IMR-90 (cell line): Measurements from ENCODE around the gene NTRK3. TPM values are rescaled to one million over a fixed set of nuclear protein-coding genes. Genes with fewer than 3 reads are reported as not detected.

ENCODE experiments used
- ATAC-seq: fragments of 200-7000 bp; cut with Tn5 transposase; 2 replicates; pipeline ENCODE4 v1.9.1; 2020; ENCODE audit warnings: low read depth, mild to moderate bottlenecking, moderate library complexity
- BruUV-seq: library from RNA; stranded (reverse); fragments of 400-500 nt; replicated peaks from 2 replicates; lab custom pipeline; 2021; lab: Mats Ljungman, UMichigan
- CTCF ChIA-PET: fragments of 300-600 bp; formaldehyde crosslinking; extraction: SDS; loops from one replicate; lab custom pipeline; 2021; ENCODE audit warnings: antibody characterized with exemption; lab: Yijun Ruan, JAX
- POLR2A ChIA-PET: fragments of 300-600 bp; sonication (Branson Sonifier 250); formaldehyde crosslinking; loops from one replicate; lab custom pipeline; 2022; ENCODE audit warnings: antibody characterized with exemption; ENCODE audit not compliant: unreplicated experiment; lab: Charles Lee
- DNase-seq: peaks from one replicate; pipeline ENCODE4 v3.0.0; 2013
- H2AFZ ChIP-seq: replicated peaks from 2 replicates; pipeline ENCODE3; 2013; ENCODE audit warnings: low read length, mild to moderate bottlenecking; ENCODE audit not compliant: poor library complexity
- H2AK5ac ChIP-seq: 2 replicates; pipeline ENCODE4 v1.6.1; 2013; ENCODE audit warnings: low read depth, low read length, inconsistent platforms
- H2AK9ac ChIP-seq: replicated peaks from 2 replicates; pipeline ENCODE3; 2013; ENCODE audit warnings: mild to moderate bottlenecking, low read depth, low read length, moderate library complexity; ENCODE audit not compliant: poor library complexity
- H2BK120ac ChIP-seq: 2 replicates; pipeline ENCODE4 v1.6.1; 2013; ENCODE audit warnings: low read depth, low read length, inconsistent platforms
- H2BK15ac ChIP-seq: 3 replicates; pipeline ENCODE4 v1.6.1; 2013; ENCODE audit warnings: low read depth, low read length, inconsistent platforms
- H2BK20ac ChIP-seq: 2 replicates; pipeline ENCODE4 v1.6.1; 2013; ENCODE audit warnings: low read depth, mild to moderate bottlenecking, inconsistent platforms, low read length, moderate library complexity
- H2BK5ac ChIP-seq: 2 replicates; pipeline ENCODE4 v1.6.1; 2013; ENCODE audit warnings: mild to moderate bottlenecking, low read depth, low read length, inconsistent platforms; ENCODE audit not compliant: poor library complexity, severe bottlenecking
- H3K14ac ChIP-seq: replicated peaks from 2 replicates; pipeline ENCODE4 v1.6.1; 2013; ENCODE audit warnings: low read depth, low read length, inconsistent platforms
- H3K18ac ChIP-seq: 2 replicates; pipeline ENCODE4 v1.6.1; 2013; ENCODE audit warnings: low read depth, low read length, control low read depth
- H3K23ac ChIP-seq: 2 replicates; pipeline ENCODE4 v1.6.1; 2013; ENCODE audit warnings: low read depth, low read length, inconsistent platforms
- H3K27ac ChIP-seq: 2 replicates; pipeline ENCODE4 v1.5.1; 2013; ENCODE audit warnings: mild to moderate bottlenecking, control low read depth, low read length; ENCODE audit not compliant: insufficient read depth
- H3K27me3 ChIP-seq: 2 replicates; pipeline ENCODE4 v1.6.1; 2013; ENCODE audit warnings: low read length; ENCODE audit not compliant: control insufficient read depth, insufficient read depth
- H3K36me3 ChIP-seq: 2 replicates; pipeline ENCODE4 v1.6.1; 2013; ENCODE audit warnings: low read length, mixed read lengths; ENCODE audit not compliant: control insufficient read depth, insufficient read depth
- H3K4ac ChIP-seq: 2 replicates; pipeline ENCODE4 v1.6.1; 2013; ENCODE audit warnings: low read depth, low read length, inconsistent platforms
- H3K4me1 ChIP-seq: 2 replicates; pipeline ENCODE4 v1.6.1; 2013; ENCODE audit warnings: low read length, mixed read lengths; ENCODE audit not compliant: control insufficient read depth, insufficient read depth
- H3K4me2 ChIP-seq: 2 replicates; pipeline ENCODE4 v1.6.1; 2013; ENCODE audit warnings: low read depth, mild to moderate bottlenecking, control low read depth, low read length, moderate library complexity
- H3K4me3 ChIP-seq: 2 replicates; pipeline ENCODE4 v1.5.1; 2013; ENCODE audit warnings: low read depth, mild to moderate bottlenecking, control low read depth, low read length, moderate library complexity; ENCODE audit not compliant: insufficient read depth
- H3K56ac ChIP-seq: 2 replicates; pipeline ENCODE4 v1.6.1; 2013; ENCODE audit warnings: low read length, inconsistent platforms; ENCODE audit not compliant: insufficient read depth; ENCODE audit errors: extremely low read depth
- H3K79me1 ChIP-seq, 2 experiments: 2 replicates each; pipeline ENCODE4 v1.6.1; 2013; ENCODE audit warnings: low read length in 2 of 2, inconsistent platforms in 1 of 2, low read depth in 1 of 2
- H3K9ac ChIP-seq: 2 replicates; pipeline ENCODE4 v1.6.1; 2013; ENCODE audit warnings: low read depth, low read length, control low read depth
- H3K9me1 ChIP-seq: 2 replicates; pipeline ENCODE4 v1.6.1; 2013; ENCODE audit warnings: low read length, inconsistent platforms; ENCODE audit not compliant: insufficient read depth
- H3K9me3 ChIP-seq: 2 replicates; pipeline ENCODE4 v1.6.1; 2013; ENCODE audit warnings: low read length; ENCODE audit not compliant: control insufficient read depth, insufficient read depth
- H4K20me1 ChIP-seq: 2 replicates; pipeline ENCODE4 v1.6.1; 2013; ENCODE audit warnings: low read length, inconsistent platforms; ENCODE audit not compliant: insufficient read depth
- H4K5ac ChIP-seq: 2 replicates; pipeline ENCODE4 v1.6.1; 2013; ENCODE audit warnings: mild to moderate bottlenecking, low read depth, low read length, control low read depth
- H4K8ac ChIP-seq, 2 experiments: 2 replicates each; pipeline ENCODE4 v1.6.1; 2013; ENCODE audit warnings: low read depth in 2 of 2, low read length in 2 of 2, control low read depth in 1 of 2, inconsistent platforms in 1 of 2
- H4K91ac ChIP-seq: 2 replicates; pipeline ENCODE4 v1.6.1; 2013; ENCODE audit warnings: low read depth, low read length, inconsistent platforms; ENCODE audit not compliant: insufficient read depth
- BHLHE40 ChIP-seq: fragments of 150-350 bp; IDR thresholded peaks from 2 replicates; pipeline ENCODE4 v1.6.1; 2016; ENCODE audit warnings: mild to moderate bottlenecking, low read depth, low read length
- CEBPB ChIP-seq: IDR thresholded peaks from 2 replicates; pipeline ENCODE4 v1.6.1; 2012; ENCODE audit warnings: low read depth, low read length, improper control_type of control experiment
- CHD1 ChIP-seq: IDR thresholded peaks from 2 replicates; pipeline ENCODE4 v1.6.1; 2012; ENCODE audit warnings: low read depth, low read length, improper control_type of control experiment
- NFE2L2 ChIP-seq: fragments of 150-350 bp; IDR thresholded peaks from 2 replicates; pipeline ENCODE4 v1.6.1; 2016; ENCODE audit warnings: low read depth, mild to moderate bottlenecking, low read length
- RCOR1 ChIP-seq: IDR thresholded peaks from 2 replicates; pipeline ENCODE4 v1.6.1; 2012; ENCODE audit warnings: mild to moderate bottlenecking, low read length, improper control_type of control experiment; ENCODE audit not compliant: insufficient replicate concordance
- SMC3 ChIP-seq: fragments of 150-350 bp; IDR thresholded peaks from 2 replicates; pipeline ENCODE4 v1.6.1; 2016; ENCODE audit warnings: low read depth, mild to moderate bottlenecking, antibody characterized with exemption, low read length, moderate library complexity
- WGBS, 2 experiments: methylation state at CpG; one replicate each; pipeline versions ENCODE4 v1.1.5 to v1.1.7; 2013; ENCODE audit warnings: missing lambda C conversion rate in 2 of 2; ENCODE audit not compliant: insufficient read length in 1 of 2; ENCODE audit errors: extremely low coverage in 2 of 2; 5-methylcytosine and 5-hydroxymethylcytosine counted together
- dilution Hi-C: fragments of 300-500 bp; cut with HindIII; formaldehyde crosslinking; loops from one replicate; pipeline ENCODE4 v1.14.3; 2018; ENCODE audit warnings: low sequenced_read_pairs; ENCODE audit not compliant: unreplicated experiment
- in situ Hi-C: fragments of 300-500 bp; cut with MboI; formaldehyde crosslinking; loops from 3 replicates; pipeline ENCODE4 v1.14.3; 2019; ENCODE audit warnings: low sequenced_read_pairs, inconsistent platforms, mixed read lengths
- intact Hi-C: fragments of 100-400 bp; cut with micrococcal nuclease; formaldehyde crosslinking; loops from 2 replicates; pipeline ENCODE4 v1.10.0; 2022
- polyA plus RNA-seq, 3 experiments: library from polyadenylated mRNA; depleted of rRNA; stranded (reverse); fragments of >200 nt; gene quantifications; 2 replicates each; pipeline ENCODE4 v1.2.3, GENCODE V29; 2012; ENCODE audit warnings: low replicate concordance in 1 of 3
- total RNA-seq: library from RNA; depleted of rRNA; stranded (reverse); fragments of >200 nt; gene quantifications from 2 replicates; pipeline ENCODE4 v1.2.3, GENCODE V29; 2012
- TF ChIP-seq, protein P1 (sequence below): fragments of 150-350 bp; IDR thresholded peaks from 2 replicates; pipeline ENCODE4 v1.6.1; 2017; ENCODE audit warnings: mild to moderate bottlenecking, antibody characterized with exemption, low read length, low read depth

The NTRK3 gene
- total and polyA plus RNA-seq, 2 of the 4 experiments (the other 2 are of a cell fraction): under 0.01 to 0.15 TPM

DNA sequence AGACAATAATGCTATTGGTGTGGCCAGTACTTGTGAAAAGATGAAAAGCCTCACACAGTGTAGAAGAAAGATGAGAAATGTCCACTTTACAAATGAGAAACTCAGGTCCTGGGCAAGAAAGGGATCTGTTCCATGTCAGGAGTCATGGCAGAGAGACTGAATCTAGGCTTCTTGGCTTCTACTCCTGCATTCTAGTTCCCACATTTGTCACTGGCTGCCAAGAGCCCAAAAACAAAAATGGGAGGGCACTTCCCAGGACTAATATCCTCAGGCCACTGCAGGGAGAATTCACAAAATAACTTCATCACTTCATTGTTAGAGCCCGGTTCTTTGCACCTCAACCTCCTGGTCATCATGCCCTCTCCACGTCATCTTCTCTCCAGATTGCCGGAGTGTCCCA is 337.5 kb downstream of the NTRK3 start:
- no peak for TF ChIP-seq CHD1
- TF ChIP-seq NFE2L2: no peak
- TF ChIP-seq SMC3: no peak
- no peak for TF ChIP-seq BHLHE40
- TF ChIP-seq, protein P1, sequence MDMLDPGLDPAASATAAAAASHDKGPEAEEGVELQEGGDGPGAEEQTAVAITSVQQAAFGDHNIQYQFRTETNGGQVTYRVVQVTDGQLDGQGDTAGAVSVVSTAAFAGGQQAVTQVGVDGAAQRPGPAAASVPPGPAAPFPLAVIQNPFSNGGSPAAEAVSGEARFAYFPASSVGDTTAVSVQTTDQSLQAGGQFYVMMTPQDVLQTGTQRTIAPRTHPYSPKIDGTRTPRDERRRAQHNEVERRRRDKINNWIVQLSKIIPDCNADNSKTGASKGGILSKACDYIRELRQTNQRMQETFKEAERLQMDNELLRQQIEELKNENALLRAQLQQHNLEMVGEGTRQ: no peak
- TF ChIP-seq CEBPB: no peak
- TF ChIP-seq RCOR1: no peak
- DNase-seq (no peak), ATAC-seq (no peak)
- Histone ChIP-seq H3K27ac (no peak overlapping the region), H3K79me1 (no peaks in the 10 kb centered on the region), H3K4me3 (no peak overlapping the region), H3K14ac (no peak overlapping the region), H2BK15ac (no peak overlapping the region), H3K4me2 (no peak overlapping the region), H3K9me1 (no peaks in the 10 kb centered on the region), H2AFZ (no peak overlapping the region), H4K91ac (no peak overlapping the region), H4K5ac (no peak overlapping the region), H3K4ac (no peak overlapping the region), H4K8ac (no peak overlapping the region), H3K56ac (no peak overlapping the region), H3K27me3 (no peaks in the 10 kb centered on the region), H2AK5ac (no peak overlapping the region), H2BK5ac (no peak overlapping the region), H2BK120ac (no peak overlapping the region), H3K9ac (no peak overlapping the region), H2BK20ac (no peak overlapping the region), H3K9me3 (no peaks in the 10 kb centered on the region; the same call in 1 of the 2 replicates), H2AK9ac (no peak overlapping the region), H3K18ac (no peak overlapping the region), H3K36me3 (no peaks in the 10 kb centered on the region), H3K23ac (no peak overlapping the region), H3K4me1 (no peaks in the 10 kb centered on the region), H4K20me1 (no peaks in the 10 kb centered on the region)
- intact Hi-C loops (no loop called here), dilution Hi-C loops (no loop called here), in situ Hi-C loops (no loop called here)
- CTCF ChIA-PET: no interaction called here
- no CpG with 5 or more reads among the region's 3 CpGs for WGBS, 2 experiments
- no TSS peak for BruUV-seq
- POLR2A ChIA-PET: no interaction called here
